ENCODE measurements around the gene DIP2A. TPM values are rescaled to one million over a fixed set of nuclear protein-coding genes. Genes with fewer than 3 reads are reported as not detected.

DIP2A gene
- total RNA-seq, 2 experiments from 2014 or later: 52.9 to 53.2 TPM

GRCh38 chr21:46585191-46585953, 126.7 kb downstream of the DIP2A start:
- Mint-ChIP-seq H3K4me1 (peaks cover 5% of the 10 kb centered on the region), H3K27ac (no peak overlapping the region), H3K36me3 (ENCODE audit: low read depth) (peaks cover 34% of the 10 kb centered on the region), H3K4me3 (no peak overlapping the region), H3K9me3 (peaks cover 67% of the 10 kb centered on the region), H3K27me3 (peaks cover 22% of the 10 kb centered on the region)
- no peak for DNase-seq
- CTCF ChIA-PET: no interaction called here
- POLR2A ChIA-PET: interaction anchor here (1.4 kb wide), 1 partner anchor 41 kb away, joined by 3 read pairs; no protein-coding TSS in a partner anchor

GRCh38 chr21:46594276-46594675, 135.6 kb downstream of the DIP2A start:
- H3K36me3 Mint-ChIP-seq (ENCODE audit: low read depth): peaks cover 4% of the 10 kb centered on the region
- H3K4me1 Mint-ChIP-seq: no peaks in the 10 kb centered on the region
- H3K27ac Mint-ChIP-seq: no peak overlapping the region
- ChIA-PET CTCF (no interaction called here), POLR2A (no interaction called here)
- H3K4me3 Mint-ChIP-seq: no peak overlapping the region
- H3K9me3 Mint-ChIP-seq: peaks cover 31% of the 10 kb centered on the region
- peaks cover 10% of the 10 kb centered on the region for H3K27me3 Mint-ChIP-seq
- DNase-seq: no peak

GRCh38 chr21:46596201-46596600, 137.5 kb downstream of the DIP2A start:
- Mint-ChIP-seq H3K27ac (no peak overlapping the region), H3K27me3 (peaks cover 4% of the 10 kb centered on the region), H3K9me3 (peaks cover 16% of the 10 kb centered on the region), H3K36me3 (ENCODE audit: low read depth) (peaks cover 4% of the 10 kb centered on the region), H3K4me1 (peaks cover 2% of the 10 kb centered on the region), H3K4me3 (no peak overlapping the region)
- DNase-seq: no peak
- ChIA-PET POLR2A (no interaction called here), CTCF (no interaction called here)

- ChIA-PET CTCF (no interaction called here), POLR2A (no interaction called here)
- DNase-seq: no peak
- Mint-ChIP-seq H3K27ac (no peak overlapping the region), H3K4me1 (peaks cover 2% of the 10 kb centered on the region), H3K4me3 (no peak overlapping the region), H3K9me3 (peaks cover 16% of the 10 kb centered on the region), H3K27me3 (peaks cover 2% of the 10 kb centered on the region), H3K36me3 (ENCODE audit: low read depth) (peaks cover 4% of the 10 kb centered on the region)
Observed at GRCh38 chr21:46597031-46597430, 138.3 kb downstream of the DIP2A start.

- POLR2A ChIA-PET: no interaction called here
- CTCF ChIA-PET: no interaction called here
- H3K9me3 Mint-ChIP-seq: peaks cover 11% of the 10 kb centered on the region
- DNase-seq: no peak
- peaks cover 4% of the 10 kb centered on the region for H3K36me3 Mint-ChIP-seq (ENCODE audit: low read depth)
- H3K27me3 Mint-ChIP-seq: peaks cover 2% of the 10 kb centered on the region
- H3K27ac Mint-ChIP-seq: no peak overlapping the region
- H3K4me3 Mint-ChIP-seq: no peak overlapping the region
- peaks cover 2% of the 10 kb centered on the region for H3K4me1 Mint-ChIP-seq
Observed at GRCh38 chr21:46597896-46598343, 139.2 kb downstream of the DIP2A start.

- Mint-ChIP-seq H3K27ac (no peak overlapping the region), H3K4me1 (peaks cover 2% of the 10 kb centered on the region), H3K4me3 (no peak overlapping the region), H3K36me3 (ENCODE audit: low read depth) (no peaks in the 10 kb centered on the region), H3K9me3 (peaks cover 3% of the 10 kb centered on the region), H3K27me3 (no peaks in the 10 kb centered on the region)
- ChIA-PET CTCF (no interaction called here), POLR2A (no interaction called here)
- DNase-seq: no peak
Observed at GRCh38 chr21:46598581-46599572, 140.2 kb downstream of the DIP2A start.

- ChIA-PET CTCF (no interaction called here), POLR2A (interaction anchor here (1.5 kb wide), 1 partner anchor 36 kb away, joined by 3 read pairs; the partner anchor contains the start of gene PRMT2)
- no peak overlapping the region for H3K4me3 Mint-ChIP-seq
- peaks cover 8% of the 10 kb centered on the region for H3K4me1 Mint-ChIP-seq
- no peaks in the 10 kb centered on the region for H3K27me3 Mint-ChIP-seq
- no peaks in the 10 kb centered on the region for H3K9me3 Mint-ChIP-seq
- DNase-seq: no peak
- no peak overlapping the region for H3K27ac Mint-ChIP-seq
- no peaks in the 10 kb centered on the region for H3K36me3 Mint-ChIP-seq (ENCODE audit: low read depth)
Observed at GRCh38 chr21:46600305-46600704, 141.6 kb downstream of the DIP2A start.

GRCh38 chr21:46600978-46601377, 142.3 kb downstream of the DIP2A start:
- POLR2A ChIA-PET: interaction anchor here (1.5 kb wide), 1 partner anchor 35 kb away, joined by 3 read pairs; the partner anchor contains the start of gene PRMT2
- Mint-ChIP-seq H3K27ac (no peak overlapping the region), H3K27me3 (no peaks in the 10 kb centered on the region), H3K9me3 (no peaks in the 10 kb centered on the region), H3K4me3 (no peak overlapping the region), H3K36me3 (ENCODE audit: low read depth) (no peaks in the 10 kb centered on the region), H3K4me1 (peaks cover 15% of the 10 kb centered on the region)
- CTCF ChIA-PET: no interaction called here
- DNase-seq: no peak

GRCh38 chr21:46603228-46603627, 144.5 kb downstream of the DIP2A start:
- ChIA-PET POLR2A (no interaction called here), CTCF (no interaction called here)
- no peaks in the 10 kb centered on the region for H3K9me3 Mint-ChIP-seq
- no peak overlapping the region for H3K27ac Mint-ChIP-seq
- H3K36me3 Mint-ChIP-seq (ENCODE audit: low read depth): no peaks in the 10 kb centered on the region
- DNase-seq: no peak
- no peak overlapping the region for H3K4me3 Mint-ChIP-seq
- peaks cover 27% of the 10 kb centered on the region for H3K4me1 Mint-ChIP-seq
- no peaks in the 10 kb centered on the region for H3K27me3 Mint-ChIP-seq

- CTCF ChIA-PET: no interaction called here
Observed at GRCh38 chr21:46604329-46604974, 145.8 kb downstream of the DIP2A start.

GRCh38 chr21:46604975-46605766, 146.5 kb downstream of the DIP2A start, which contains the start of gene S100B:
Gene S100B, minus strand, starts transcription at chr21:46605082. Its CDS starts 2,667 bp downstream, at chr21:46602415.
- no peak for DNase-seq
- H3K9me3 Mint-ChIP-seq: peaks cover 4% of the 10 kb centered on the region
- peaks cover 28% of the 10 kb centered on the region for H3K4me1 Mint-ChIP-seq
- CTCF ChIA-PET: no interaction called here
- no peak within 1 kb of the TSS for H3K4me3 Mint-ChIP-seq
- POLR2A ChIA-PET: interaction anchor here (0.8 to 2.4 kb wide), 6 partner anchors 17 to 282 kb away, joined by 3 to 25 read pairs (median 4); partner anchors contain the start of genes DIP2A and PRMT2
- no peaks in the 10 kb centered on the region for H3K36me3 Mint-ChIP-seq (ENCODE audit: low read depth)
- peak within 1 kb of the TSS; percentile 65 for H3K27ac Mint-ChIP-seq
- H3K27me3 Mint-ChIP-seq: no peaks in the 10 kb centered on the region

More at GRCh38 chr21:46604329-46604974, 145.8 kb downstream of the DIP2A start:
- Mint-ChIP-seq H3K27me3 (no peaks in the 10 kb centered on the region), H3K4me3 (no peak overlapping the region), H3K36me3 (ENCODE audit: low read depth) (no peaks in the 10 kb centered on the region), H3K9me3 (peaks cover 1% of the 10 kb centered on the region), H3K27ac (no peak overlapping the region), H3K4me1 (peaks cover 27% of the 10 kb centered on the region)
- DNase-seq: no peak
- POLR2A ChIA-PET: interaction anchor here (2.4 kb wide), 1 partner anchor 31 kb away, joined by 25 read pairs; the partner anchor contains the start of gene PRMT2
